Neuronal stem cell (in vitro differentiated cells): ENCODE measurements around the gene LMO1. TPM values are rescaled to one million over a fixed set of nuclear protein-coding genes. Genes with fewer than 3 reads are reported as not detected.

Source experiments
- DNase-seq: peaks from one replicate; pipeline ENCODE4 v3.0.0-alpha.2; 2013; ENCODE audit warnings: low spot score
- H2AFZ ChIP-seq: one replicate; pipeline ENCODE4 v1.6.1; 2013; ENCODE audit warnings: mild to moderate bottlenecking, low read length, inconsistent platforms
- H2AK5ac ChIP-seq: 2 replicates; pipeline ENCODE4 v1.6.1; 2013; ENCODE audit warnings: low read depth, mild to moderate bottlenecking, inconsistent platforms, low read length, moderate library complexity, mixed read lengths
- H2BK120ac ChIP-seq: 2 replicates; pipeline ENCODE4 v1.6.1; 2013; ENCODE audit warnings: low read depth, mild to moderate bottlenecking, inconsistent platforms, low read length, moderate library complexity, mixed read lengths
- H2BK12ac ChIP-seq: one replicate; pipeline ENCODE4 v1.6.1; 2013; ENCODE audit warnings: low read length, inconsistent platforms
- H2BK15ac ChIP-seq: 2 replicates; pipeline ENCODE4 v1.6.1; 2013; ENCODE audit warnings: mild to moderate bottlenecking, low read length, inconsistent platforms, mixed read lengths
- H2BK5ac ChIP-seq: one replicate; pipeline ENCODE4 v1.6.1; 2013; ENCODE audit warnings: inconsistent platforms, mild to moderate bottlenecking, low read length, moderate library complexity
- H3K14ac ChIP-seq: one replicate; pipeline ENCODE4 v1.6.1; 2013; ENCODE audit warnings: low read length, inconsistent platforms
- H3K18ac ChIP-seq: 2 replicates; pipeline ENCODE4 v1.6.1; 2013; ENCODE audit warnings: low read length, inconsistent platforms
- H3K23ac ChIP-seq: 2 replicates; pipeline ENCODE4 v1.6.1; 2013; ENCODE audit warnings: low read depth, mild to moderate bottlenecking, mixed read lengths, low read length, inconsistent platforms; ENCODE audit not compliant: poor library complexity
- H3K27ac ChIP-seq: replicated peaks from 3 replicates; pipeline ENCODE4 v1.5.1; 2013; ENCODE audit warnings: low read length, inconsistent platforms
- H3K27me3 ChIP-seq, 3 experiments: 2 replicates each; pipeline ENCODE4 v1.6.1; 2013; ENCODE audit warnings: low read length in 3 of 3, mild to moderate bottlenecking in 2 of 3, inconsistent platforms in 1 of 3, low read depth in 1 of 3, mixed read lengths in 1 of 3, moderate library complexity in 1 of 3; ENCODE audit not compliant: control insufficient read depth in 3 of 3, insufficient read depth in 3 of 3
- H3K36me3 ChIP-seq, 2 donors: replicated peaks in 1 of 2; 2 replicates each; pipeline ENCODE4 v1.6.1; 2013; ENCODE audit warnings: low read length in 2 of 2; ENCODE audit not compliant: control insufficient read depth in 2 of 2, insufficient read depth in 2 of 2
- H3K4ac ChIP-seq: 2 replicates; pipeline ENCODE4 v1.6.1; 2013; ENCODE audit warnings: inconsistent platforms, mild to moderate bottlenecking, low read length, moderate library complexity
- H3K4me1 ChIP-seq, 2 donors: 1 replicate in 1 of 2; 2 replicates in 1 of 2; pipeline ENCODE4 v1.6.1; 2013; ENCODE audit warnings: low read length in 2 of 2, low read depth in 1 of 2; ENCODE audit not compliant: control insufficient read depth in 2 of 2, insufficient read depth in 1 of 2
- H3K4me2 ChIP-seq: one replicate; pipeline ENCODE4 v1.6.1; 2013; ENCODE audit warnings: mild to moderate bottlenecking, low read length, inconsistent platforms; ENCODE audit not compliant: insufficient read depth, poor library complexity, severe bottlenecking
- H3K4me3 ChIP-seq, 2 donors: 2 replicates each; pipeline ENCODE4 v1.5.1; 2013; ENCODE audit warnings: low read length in 2 of 2, mild to moderate bottlenecking in 2 of 2, inconsistent platforms in 1 of 2, moderate library complexity in 1 of 2
- H3K79me1 ChIP-seq: one replicate; pipeline ENCODE4 v1.6.1; 2013; ENCODE audit warnings: low read depth, mild to moderate bottlenecking, inconsistent platforms, low read length, moderate library complexity
- H3K9ac ChIP-seq: one replicate; pipeline ENCODE4 v1.6.1; 2013; ENCODE audit warnings: mild to moderate bottlenecking, low read depth, low read length, inconsistent platforms; ENCODE audit not compliant: poor library complexity
- H3K9me3 ChIP-seq, 2 donors: replicated peaks in 1 of 2; 2 replicates each; pipeline versions ENCODE3 to v1.6.1; 2013; ENCODE audit warnings: low read length in 2 of 2, mild to moderate bottlenecking in 2 of 2, inconsistent platforms in 1 of 2, low read depth in 1 of 2, mixed read lengths in 1 of 2, moderate library complexity in 1 of 2; ENCODE audit not compliant: control insufficient read depth in 2 of 2, insufficient read depth in 1 of 2
- H4K8ac ChIP-seq: one replicate; pipeline ENCODE4 v1.6.1; 2013; ENCODE audit warnings: low read depth, mild to moderate bottlenecking, inconsistent platforms, low read length, moderate library complexity
- H4K91ac ChIP-seq: one replicate; pipeline ENCODE4 v1.6.1; 2013; ENCODE audit warnings: low read length, low read depth, mild to moderate bottlenecking, inconsistent platforms; ENCODE audit not compliant: poor library complexity
- WGBS, 2 donors: extraction: QIAGEN DNeasy Blood & Tissue Kit; methylation state at CpG; one replicate each; pipeline ENCODE4 v1.1.7; 2013; ENCODE audit warnings: missing lambda C conversion rate in 2 of 2, mixed read lengths in 1 of 2; ENCODE audit not compliant: insufficient read length in 2 of 2, insufficient replicate concordance in 1 of 2; ENCODE audit errors: extremely low coverage in 2 of 2; 5-methylcytosine and 5-hydroxymethylcytosine counted together
- polyA plus RNA-seq, 2 experiments: library from polyadenylated mRNA; stranded (reverse); fragments of 200-250 nt; gene quantifications; one replicate each; pipeline ENCODE4 v1.2.3, GENCODE V29; 2013

The LMO1 gene
- polyA plus RNA-seq (2013, experiment 1 of 2), result 9.9 TPM
- 9.4 TPM for polyA plus RNA-seq (2013, experiment 2 of 2)

- Histone ChIP-seq H4K91ac (no peak within 1 kb of the TSS), H3K36me3 (no peaks in the 10 kb centered on the region), H2BK5ac (no peak within 1 kb of the TSS), H3K14ac (no peak within 1 kb of the TSS), H3K23ac (peak within 1 kb of the TSS; percentile 76), H3K4ac (no peak within 1 kb of the TSS), H2AK5ac (no peak within 1 kb of the TSS), H3K18ac (peak within 1 kb of the TSS; percentile 96), H3K9me3 (no peaks in the 10 kb centered on the region), H3K27ac (no peak within 1 kb of the TSS), H2AFZ (peak within 1 kb of the TSS; percentile 99), H3K27me3 (peaks cover 0 to 86% (median 34%) of the 10 kb centered on the region in 3 experiments), H3K79me1 (peaks cover 7% of the 10 kb centered on the region), H2BK15ac (peak within 1 kb of the TSS; percentile 24), H2BK120ac (peak within 1 kb of the TSS; percentile 20), H3K4me3 (peak within 1 kb of the TSS; percentile 53 to 81), H3K4me2 (peak within 1 kb of the TSS; percentile 87), H4K8ac (no peak within 1 kb of the TSS), H3K4me1 (peaks cover 8 to 30% of the 10 kb centered on the region in 2 donors), H3K9ac (peak within 1 kb of the TSS; percentile 93), H2BK12ac (peak within 1 kb of the TSS; percentile 63)
- peak; percentile 86 for DNase-seq
- no CpG with 5 or more reads among the region's 22 CpGs for WGBS, 2 donors
These were observed at the start of gene LMO1 for GRCh38 chr11:8263769-8264410. LMO1 (minus strand) TSS chr11:8263878; CDS start chr11:8263362, 516 bp downstream.

- H3K18ac ChIP-seq, result peak overlapping the region; percentile 87
- no peak overlapping the region for H2BK5ac ChIP-seq
- peaks cover 6 to 20% of the 10 kb centered on the region in 2 donors for H3K4me1 ChIP-seq
- no peak overlapping the region for H2BK12ac ChIP-seq
- H2BK15ac ChIP-seq, result no peak overlapping the region
- no peak overlapping the region for H3K9ac ChIP-seq
- peak; percentile 47 for DNase-seq
- H4K8ac ChIP-seq, result no peak overlapping the region
- H3K27ac ChIP-seq, result no peak overlapping the region
- no CpG with 5 or more reads among the region's 10 CpGs for WGBS, 2 donors
- no peak overlapping the region for H3K4ac ChIP-seq
- no peak overlapping the region for H2AFZ ChIP-seq
- H3K4me2 ChIP-seq, result peak overlapping the region; percentile 20
- no peak overlapping the region for H3K23ac ChIP-seq
- no peaks in the 10 kb centered on the region for H3K36me3 ChIP-seq
- peak overlapping the region; percentile 30 for H2AK5ac ChIP-seq
- peaks cover 0 to 64% (median 16%) of the 10 kb centered on the region in 3 experiments for H3K27me3 ChIP-seq
- H4K91ac ChIP-seq, result no peak overlapping the region
- no peaks in the 10 kb centered on the region for H3K79me1 ChIP-seq
- no peak overlapping the region for H3K4me3 ChIP-seq
- H3K9me3 ChIP-seq, result no peaks in the 10 kb centered on the region
- H3K14ac ChIP-seq, result no peak overlapping the region
- H2BK120ac ChIP-seq, result no peak overlapping the region
These were observed 49.3 kb upstream of the LMO1 start for GRCh38 chr11:8312986-8313385.

- Histone ChIP-seq H3K4me3 (no peak overlapping the region), H3K14ac (no peak overlapping the region), H2AFZ (no peak overlapping the region), H2BK120ac (no peak overlapping the region), H3K27ac (no peak overlapping the region), H3K79me1 (no peaks in the 10 kb centered on the region), H4K91ac (no peak overlapping the region), H4K8ac (no peak overlapping the region), H3K36me3 (no peaks in the 10 kb centered on the region), H3K4ac (no peak overlapping the region), H2BK5ac (peak overlapping the region; percentile 66), H3K9me3 (no peaks in the 10 kb centered on the region), H3K9ac (no peak overlapping the region), H3K23ac (peak overlapping the region; percentile 27), H3K27me3 (peaks cover 0 to 59% (median 14%) of the 10 kb centered on the region in 3 experiments), H2AK5ac (peak overlapping the region; percentile 47), H3K4me1 (peaks cover 6 to 20% of the 10 kb centered on the region in 2 donors), H3K4me2 (no peak overlapping the region), H2BK12ac (no peak overlapping the region), H2BK15ac (peak overlapping the region; percentile 19), H3K18ac (peak overlapping the region; percentile 58)
- no CpG with 5 or more reads among the region's 10 CpGs for WGBS, 2 donors
- no peak for DNase-seq
These were observed 47.7 kb upstream of the LMO1 start for GRCh38 chr11:8311366-8311765.

GRCh38 chr11:8310743-8311298 is 47.1 kb upstream of the LMO1 start:
- H3K27ac ChIP-seq, result no peak overlapping the region
- no peak overlapping the region for H2BK15ac ChIP-seq
- H3K23ac ChIP-seq, result no peak overlapping the region
- peak overlapping the region in 1 of 2 donors; percentile 18 for H3K4me3 ChIP-seq
- H2BK12ac ChIP-seq, result peak overlapping the region; percentile 24
- H2BK5ac ChIP-seq, result peak overlapping the region; percentile 66
- H4K91ac ChIP-seq, result no peak overlapping the region
- H3K14ac ChIP-seq, result no peak overlapping the region
- no peak overlapping the region for H4K8ac ChIP-seq
- DNase-seq, result no peak
- peak overlapping the region; percentile 77 for H3K18ac ChIP-seq
- no peak overlapping the region for H2AFZ ChIP-seq
- peaks cover 6 to 20% of the 10 kb centered on the region in 2 donors for H3K4me1 ChIP-seq
- H3K4ac ChIP-seq, result peak overlapping the region; percentile 39
- no peaks in the 10 kb centered on the region for H3K9me3 ChIP-seq
- H2AK5ac ChIP-seq, result peak overlapping the region; percentile 89
- no CpG with 5 or more reads among the region's 11 CpGs for WGBS, 2 donors
- H2BK120ac ChIP-seq, result no peak overlapping the region
- peaks cover 0 to 54% (median 13%) of the 10 kb centered on the region in 3 experiments for H3K27me3 ChIP-seq
- H3K36me3 ChIP-seq, result no peaks in the 10 kb centered on the region
- no peaks in the 10 kb centered on the region for H3K79me1 ChIP-seq
- H3K9ac ChIP-seq, result peak overlapping the region; percentile 53
- H3K4me2 ChIP-seq, result no peak overlapping the region
